HCT116 (cell line): ENCODE data around the gene DIP2B.

Experiments used
- EZH2 ChIP-seq: fragments of 200-600 bp; sonication (generic); IDR thresholded peaks from 2 replicates; pipeline ENCODE4 v1.6.1; 2017; ENCODE audit warnings: antibody characterized with exemption, mixed run types
- EZH2phosphoT487 ChIP-seq: fragments of 200-600 bp; IDR thresholded peaks from 2 replicates; pipeline ENCODE4 v1.6.1; 2018; ENCODE audit warnings: antibody characterized with exemption, borderline replicate concordance
- POLR2A ChIP-seq: IDR thresholded peaks from 2 replicates; pipeline ENCODE4 v1.7.0; 2011; ENCODE audit warnings: borderline replicate concordance; ENCODE audit not compliant: insufficient read depth, insufficient read length; ENCODE audit errors: extremely low read depth
- POLR2AphosphoS5 ChIP-seq: IDR thresholded peaks from 2 replicates; pipeline ENCODE4 v1.6.1; 2011; ENCODE audit warnings: mild to moderate bottlenecking, low read depth, low read length, moderate library complexity
- RAD21 ChIP-seq: IDR thresholded peaks from 2 replicates; pipeline ENCODE4 v1.6.1; 2012; ENCODE audit warnings: low read depth, mild to moderate bottlenecking
- SIN3A ChIP-seq: IDR thresholded peaks from 2 replicates; pipeline ENCODE4 v1.6.1; 2012; ENCODE audit warnings: low read depth
- TCF7L2 ChIP-seq: IDR thresholded peaks from 2 replicates; pipeline ENCODE4 v1.7.0; 2011; ENCODE audit warnings: borderline replicate concordance, inconsistent platforms; ENCODE audit not compliant: insufficient read depth, insufficient read length; ENCODE audit errors: extremely low read depth
- TF ChIP-seq, protein P1 (sequence below), 3 experiments: fragments of 200-600 bp in 1 of 3; sonication (generic) in 1 of 3; IDR thresholded peaks in 2 of 3; conservative IDR thresholded peaks in 1 of 3; 2 replicates each; pipeline ENCODE4 v1.5.1; 2012 to 2017; ENCODE audit warnings: low read depth in 2 of 3, low read length in 2 of 3, antibody characterized with exemption in 1 of 3, borderline replicate concordance in 1 of 3, control low read depth in 1 of 3, mild to moderate bottlenecking in 1 of 3, mixed read lengths in 1 of 3, mixed run types in 1 of 3, moderate library complexity in 1 of 3; ENCODE audit not compliant: insufficient read depth in 1 of 3
- TF ChIP-seq, protein P2 (sequence below): IDR thresholded peaks from 2 replicates; pipeline ENCODE4 v1.6.1; 2012; ENCODE audit warnings: low read depth
- TF ChIP-seq, protein P3 (sequence below): IDR thresholded peaks from 2 replicates; pipeline ENCODE4 v1.6.1; 2012

- TF ChIP-seq, protein P1, sequence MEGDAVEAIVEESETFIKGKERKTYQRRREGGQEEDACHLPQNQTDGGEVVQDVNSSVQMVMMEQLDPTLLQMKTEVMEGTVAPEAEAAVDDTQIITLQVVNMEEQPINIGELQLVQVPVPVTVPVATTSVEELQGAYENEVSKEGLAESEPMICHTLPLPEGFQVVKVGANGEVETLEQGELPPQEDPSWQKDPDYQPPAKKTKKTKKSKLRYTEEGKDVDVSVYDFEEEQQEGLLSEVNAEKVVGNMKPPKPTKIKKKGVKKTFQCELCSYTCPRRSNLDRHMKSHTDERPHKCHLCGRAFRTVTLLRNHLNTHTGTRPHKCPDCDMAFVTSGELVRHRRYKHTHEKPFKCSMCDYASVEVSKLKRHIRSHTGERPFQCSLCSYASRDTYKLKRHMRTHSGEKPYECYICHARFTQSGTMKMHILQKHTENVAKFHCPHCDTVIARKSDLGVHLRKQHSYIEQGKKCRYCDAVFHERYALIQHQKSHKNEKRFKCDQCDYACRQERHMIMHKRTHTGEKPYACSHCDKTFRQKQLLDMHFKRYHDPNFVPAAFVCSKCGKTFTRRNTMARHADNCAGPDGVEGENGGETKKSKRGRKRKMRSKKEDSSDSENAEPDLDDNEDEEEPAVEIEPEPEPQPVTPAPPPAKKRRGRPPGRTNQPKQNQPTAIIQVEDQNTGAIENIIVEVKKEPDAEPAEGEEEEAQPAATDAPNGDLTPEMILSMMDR (IDR thresholded peaks at IDR 0.05 in 2 of 3, conservative IDR thresholded peaks at IDR 0.05 in 1 of 3; ENCODE audit: borderline replicate concordance in 1 of 3, insufficient read depth in 1 of 3, low read depth in 2 of 3, low read length in 2 of 3): no peak
- TF ChIP-seq EZH2: no peak
- no peak for TF ChIP-seq POLR2A
- no peak for TF ChIP-seq POLR2AphosphoS5
- TF ChIP-seq SIN3A: no peak
- no peak for TF ChIP-seq RAD21
- TF ChIP-seq TCF7L2: no peak
- TF ChIP-seq EZH2phosphoT487: no peak
- TF ChIP-seq, protein P2, sequence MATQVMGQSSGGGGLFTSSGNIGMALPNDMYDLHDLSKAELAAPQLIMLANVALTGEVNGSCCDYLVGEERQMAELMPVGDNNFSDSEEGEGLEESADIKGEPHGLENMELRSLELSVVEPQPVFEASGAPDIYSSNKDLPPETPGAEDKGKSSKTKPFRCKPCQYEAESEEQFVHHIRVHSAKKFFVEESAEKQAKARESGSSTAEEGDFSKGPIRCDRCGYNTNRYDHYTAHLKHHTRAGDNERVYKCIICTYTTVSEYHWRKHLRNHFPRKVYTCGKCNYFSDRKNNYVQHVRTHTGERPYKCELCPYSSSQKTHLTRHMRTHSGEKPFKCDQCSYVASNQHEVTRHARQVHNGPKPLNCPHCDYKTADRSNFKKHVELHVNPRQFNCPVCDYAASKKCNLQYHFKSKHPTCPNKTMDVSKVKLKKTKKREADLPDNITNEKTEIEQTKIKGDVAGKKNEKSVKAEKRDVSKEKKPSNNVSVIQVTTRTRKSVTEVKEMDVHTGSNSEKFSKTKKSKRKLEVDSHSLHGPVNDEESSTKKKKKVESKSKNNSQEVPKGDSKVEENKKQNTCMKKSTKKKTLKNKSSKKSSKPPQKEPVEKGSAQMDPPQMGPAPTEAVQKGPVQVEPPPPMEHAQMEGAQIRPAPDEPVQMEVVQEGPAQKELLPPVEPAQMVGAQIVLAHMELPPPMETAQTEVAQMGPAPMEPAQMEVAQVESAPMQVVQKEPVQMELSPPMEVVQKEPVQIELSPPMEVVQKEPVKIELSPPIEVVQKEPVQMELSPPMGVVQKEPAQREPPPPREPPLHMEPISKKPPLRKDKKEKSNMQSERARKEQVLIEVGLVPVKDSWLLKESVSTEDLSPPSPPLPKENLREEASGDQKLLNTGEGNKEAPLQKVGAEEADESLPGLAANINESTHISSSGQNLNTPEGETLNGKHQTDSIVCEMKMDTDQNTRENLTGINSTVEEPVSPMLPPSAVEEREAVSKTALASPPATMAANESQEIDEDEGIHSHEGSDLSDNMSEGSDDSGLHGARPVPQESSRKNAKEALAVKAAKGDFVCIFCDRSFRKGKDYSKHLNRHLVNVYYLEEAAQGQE: no peak
- TF ChIP-seq, protein P3, sequence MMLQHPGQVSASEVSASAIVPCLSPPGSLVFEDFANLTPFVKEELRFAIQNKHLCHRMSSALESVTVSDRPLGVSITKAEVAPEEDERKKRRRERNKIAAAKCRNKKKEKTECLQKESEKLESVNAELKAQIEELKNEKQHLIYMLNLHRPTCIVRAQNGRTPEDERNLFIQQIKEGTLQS: no peak
Observed at GRCh38 chr12:50482571-50482970, 22.2 kb upstream of the DIP2B start.
